22Rv1 (cell line): ENCODE data around the gene BLTP3A.

Source experiments
- CTCF ChIP-seq: fragments of 450-650 bp; IDR thresholded peaks from 2 replicates; pipeline ENCODE4 v1.5.1; 2017; ENCODE audit warnings: mild to moderate bottlenecking
- ZFX ChIP-seq: fragments of 450-650 bp; IDR thresholded peaks from 2 replicates; pipeline ENCODE4 v1.6.1; 2017; ENCODE audit warnings: antibody characterized with exemption, borderline replicate concordance

GRCh38 chr6:34757687-34758274 lies 34.1 kb upstream of the BLTP3A start:
- no peak for TF ChIP-seq CTCF
- no peak for TF ChIP-seq ZFX
